Right atrium auricular region (tissue), 2 donors: Measurements from ENCODE around the gene LGALS3BP. TPM values are rescaled to one million over a fixed set of nuclear protein-coding genes. Genes with fewer than 3 reads are reported as not detected.
"Not testable (repeated sequence)": the region's sequence is repeated elsewhere in the genome, so short reads cannot be mapped to it uniquely, and the experiment has no call there.

Source experiments
- DNase-seq: peaks from one replicate; pipeline ENCODE4 v3.0.0-alpha.2; 2019; ENCODE audit warnings: low spot score
- H3K27ac ChIP-seq, 2 donors: fragments of 200-600 bp; sonication (generic); 1 replicate in 1 of 2; 2 replicates in 1 of 2; pipeline ENCODE4 v1.5.1; 2016 to 2019
- H3K27me3 ChIP-seq, 2 donors: fragments of 200-600 bp; sonication (generic); one replicate each; pipeline versions ENCODE4 v1.5.1 to v1.6.0; 2017 to 2019
- H3K36me3 ChIP-seq: fragments of 200-600 bp; sonication (generic); one replicate; pipeline ENCODE4 v1.5.1; 2016
- H3K4me1 ChIP-seq, 2 donors: fragments of 200-600 bp; sonication (generic); one replicate each; pipeline versions ENCODE4 v1.5.1 to v1.6.0; 2017 to 2019
- H3K4me3 ChIP-seq, 2 donors: fragments of 200-600 bp; sonication (generic); 1 replicate in 1 of 2; 2 replicates in 1 of 2; pipeline ENCODE4 v1.5.1; 2017 to 2019; ENCODE audit warnings: mild to moderate bottlenecking in 1 of 2, moderate library complexity in 1 of 2
- H3K9me3 ChIP-seq, 2 donors: fragments of 200-600 bp; sonication (generic); one replicate each; pipeline ENCODE4 v1.5.1; 2019
- CTCF ChIP-seq, 2 donors: fragments of 200-600 bp; sonication (generic); IDR thresholded peaks; one replicate each; pipeline ENCODE4 v1.5.1; 2019; ENCODE audit warnings: antibody characterized with exemption in 2 of 2
- total RNA-seq, 2 donors: library from RNA; depleted of rRNA; stranded (reverse); fragments of >200 nt; gene quantifications; one replicate each; pipeline ENCODE4 v1.1.0, GENCODE V29; 2016

LGALS3BP gene
- total RNA-seq, 2 donors from 2014 or later = 488 to 733 TPM

DNA sequence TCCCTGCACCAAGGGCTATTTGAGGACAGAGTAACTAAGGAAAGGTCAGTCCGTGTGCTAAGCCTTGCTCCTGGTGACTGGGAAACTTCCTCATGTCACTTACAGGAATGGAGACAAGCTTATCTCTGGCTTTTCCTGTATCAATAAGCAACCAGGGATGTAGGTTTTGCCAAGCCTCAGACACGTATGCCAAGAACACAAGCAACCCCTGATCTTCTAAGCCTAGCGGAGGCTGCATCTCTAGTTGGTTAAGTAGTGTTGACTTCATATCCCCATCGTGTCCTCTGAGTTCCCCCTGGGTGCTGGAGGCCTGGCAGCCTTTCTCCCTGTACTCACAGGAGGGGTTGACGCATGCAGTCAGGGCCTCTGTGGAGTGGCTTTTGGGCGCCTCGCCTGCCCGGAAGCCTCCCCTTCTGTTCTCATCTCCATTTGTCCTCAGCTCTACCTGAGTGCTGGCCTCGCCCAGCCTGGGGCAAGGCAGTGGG is 42.8 kb upstream of the LGALS3BP start:
- H3K9me3 ChIP-seq = no peaks in the 10 kb centered on the region
- H3K36me3 ChIP-seq = no peaks in the 10 kb centered on the region
- H3K4me1 ChIP-seq = peaks cover 0 to 80% of the 10 kb centered on the region in 2 donors
- H3K27ac ChIP-seq = peak overlapping the region; percentile 93
- no peak for TF ChIP-seq CTCF (IDR thresholded peaks at IDR 0.05)
- no peaks in the 10 kb centered on the region for H3K27me3 ChIP-seq
- peak overlapping the region in 1 of 2 donors; percentile 68 for H3K4me3 ChIP-seq
- peak; percentile 94 for DNase-seq

- not testable (repeated sequence) for H3K36me3 ChIP-seq, H3K27me3 ChIP-seq, DNase-seq, H3K4me3 ChIP-seq, H3K9me3 ChIP-seq
- Histone ChIP-seq H3K4me1 (peaks cover 0 to 74% of the 10 kb centered on the region in 2 donors), H3K27ac (peak overlapping the region; percentile 93)
These were observed 42.2 kb upstream of the LGALS3BP start for GRCh38 chr17:79021929-79022328.

- H3K27me3 ChIP-seq = no peaks in the 10 kb centered on the region
- no peak for TF ChIP-seq CTCF (IDR thresholded peaks at IDR 0.05)
- H3K9me3 ChIP-seq = no peaks in the 10 kb centered on the region
- H3K4me1 ChIP-seq = peaks cover 0 to 62% of the 10 kb centered on the region in 2 donors
- H3K36me3 ChIP-seq = no peaks in the 10 kb centered on the region
- DNase-seq = no peak
- H3K27ac ChIP-seq = peak overlapping the region; percentile 93
- no peak overlapping the region for H3K4me3 ChIP-seq
These were observed 41.0 kb upstream of the LGALS3BP start for GRCh38 chr17:79020631-79021301.

DNA sequence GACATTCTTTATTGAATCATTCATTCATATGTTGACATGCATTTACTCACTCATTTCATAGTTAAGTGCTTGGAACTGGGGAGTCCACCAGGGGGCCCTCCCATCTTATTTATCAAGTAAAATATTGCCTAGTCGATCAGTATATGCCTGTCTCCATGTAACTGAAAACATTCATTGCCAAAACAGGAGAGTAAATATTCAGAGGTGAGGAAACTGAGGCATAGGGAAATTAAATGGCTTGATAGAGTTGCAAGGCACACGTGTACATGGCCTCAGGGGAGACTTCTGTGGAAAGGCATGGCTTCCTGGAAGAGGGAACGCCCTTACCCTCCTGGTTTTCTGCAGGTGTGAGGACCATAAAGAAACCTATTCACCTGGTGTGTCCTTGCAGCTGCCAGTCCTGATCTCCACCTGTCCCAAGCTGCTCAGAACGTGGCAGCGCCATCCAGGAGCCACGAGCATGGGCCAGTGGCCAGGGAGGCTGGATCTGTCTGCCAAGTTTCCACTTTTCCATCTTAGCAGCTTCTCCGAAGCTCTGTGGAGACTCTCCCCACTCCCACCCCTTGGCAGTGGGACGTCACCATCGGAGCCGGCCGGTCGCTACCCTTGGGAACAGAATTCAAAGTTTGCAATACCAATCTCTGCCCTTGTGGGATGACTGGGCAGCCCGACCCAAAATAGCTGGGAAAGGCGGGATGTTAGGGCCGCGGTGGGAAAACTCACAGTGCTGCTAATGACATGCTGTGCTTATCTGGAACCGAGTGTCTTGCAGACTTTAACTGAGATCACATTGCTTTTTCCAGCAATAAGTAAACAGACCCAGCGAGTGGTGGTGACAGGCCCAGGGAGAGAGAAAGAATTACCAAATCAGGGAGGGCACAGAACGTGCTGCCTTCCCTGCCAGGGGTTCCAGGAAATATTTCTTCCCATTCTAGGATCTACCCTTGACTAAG is 40.2 kb upstream of the LGALS3BP start:
- peak overlapping the region; percentile 93 for H3K27ac ChIP-seq
- H3K36me3 ChIP-seq = no peaks in the 10 kb centered on the region
- no peaks in the 10 kb centered on the region for H3K9me3 ChIP-seq
- H3K4me1 ChIP-seq = peaks cover 0 to 54% of the 10 kb centered on the region in 2 donors
- peak; percentile 81 for TF ChIP-seq CTCF (IDR thresholded peaks at IDR 0.05)
- no peaks in the 10 kb centered on the region for H3K27me3 ChIP-seq
- H3K4me3 ChIP-seq = peak overlapping the region in 1 of 2 donors; percentile 10
- peak; percentile 92 for DNase-seq

DNA sequence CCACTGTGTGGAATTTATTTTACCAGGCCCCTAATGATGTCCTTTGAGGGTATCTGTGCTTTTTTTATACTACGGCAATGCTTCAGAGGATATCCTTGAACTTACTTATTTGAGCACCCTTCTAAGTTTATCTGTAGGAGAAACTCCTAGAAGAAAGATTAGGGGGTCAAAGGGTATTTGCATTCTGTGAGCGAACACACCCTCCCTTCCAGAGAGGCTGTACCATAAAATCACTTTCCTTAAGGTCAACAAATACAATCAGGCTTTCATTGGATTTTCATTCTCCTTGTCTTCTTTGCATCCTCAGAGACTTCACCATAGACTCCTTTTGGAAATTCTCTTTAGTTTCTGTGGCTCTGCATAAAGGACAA is 39.5 kb upstream of the LGALS3BP start:
- Histone ChIP-seq H3K9me3 (no peaks in the 10 kb centered on the region), H3K36me3 (no peaks in the 10 kb centered on the region), H3K27ac (peak overlapping the region in 1 of 2 donors; percentile 93), H3K4me1 (peaks cover 0 to 49% of the 10 kb centered on the region in 2 donors), H3K27me3 (no peaks in the 10 kb centered on the region), H3K4me3 (no peak overlapping the region)
- no peak for DNase-seq
- TF ChIP-seq CTCF (IDR thresholded peaks at IDR 0.05) = no peak

GRCh38 chr17:79018370-79018695 is 38.6 kb upstream of the LGALS3BP start:
- TF ChIP-seq CTCF (IDR thresholded peaks at IDR 0.05) = no peak
- no peaks in the 10 kb centered on the region for H3K27me3 ChIP-seq
- DNase-seq = no peak

More at GRCh38 chr17:79018370-79018695, 38.6 kb upstream of the LGALS3BP start:
- H3K4me1 ChIP-seq = peaks cover 0 to 41% of the 10 kb centered on the region in 2 donors
- no peak overlapping the region for H3K4me3 ChIP-seq
- H3K9me3 ChIP-seq = no peaks in the 10 kb centered on the region
- H3K36me3 ChIP-seq = no peaks in the 10 kb centered on the region
- H3K27ac ChIP-seq = no peak overlapping the region
